Right kidney (tissue), 1 donor: ENCODE data around the gene RNF14.
A peak's percentile ranks its signal among the peaks of the same experiment; 100 is the strongest.

ENCODE experiments used
- DNase-seq: peaks from one replicate; pipeline ENCODE4 v3.0.0-alpha.2; 2016

The RNF14 gene

GRCh38 chr5:141976176-141976575 is 7.3 kb downstream of the RNF14 start:
- no peak for DNase-seq

GRCh38 chr5:141978389-141978788 is 9.5 kb downstream of the RNF14 start:
- no peak for DNase-seq

- no peak for DNase-seq
Observed at GRCh38 chr5:141982626-141983025, 13.7 kb downstream of the RNF14 start.

- no peak for DNase-seq
Observed at GRCh38 chr5:141986072-141986471, 17.2 kb downstream of the RNF14 start.

- DNase-seq: no peak
Observed at GRCh38 chr5:141989720-141990119, 20.8 kb downstream of the RNF14 start.

- peak; percentile 14 for DNase-seq
Observed at GRCh38 chr5:141992349-141992963, 23.6 kb downstream of the RNF14 start.

GRCh38 chr5:141994511-141995136 is 25.7 kb downstream of the RNF14 start:
- DNase-seq: no peak

- no peak for DNase-seq
Observed at GRCh38 chr5:141995656-141996055, 26.8 kb downstream of the RNF14 start.

- DNase-seq: no peak
Observed at GRCh38 chr5:141997358-141997960, 28.6 kb downstream of the RNF14 start.

- DNase-seq: no peak
Observed at GRCh38 chr5:142000173-142000572, 31.3 kb downstream of the RNF14 start.

GRCh38 chr5:142000704-142001484 is 32.0 kb downstream of the RNF14 start:
- DNase-seq: no peak

GRCh38 chr5:142003266-142003800 is 34.4 kb downstream of the RNF14 start:
- DNase-seq: no peak

- no peak for DNase-seq
Observed at GRCh38 chr5:142006363-142007236, 37.7 kb downstream of the RNF14 start.

- DNase-seq: no peak
Observed at GRCh38 chr5:142007237-142007544, 38.3 kb downstream of the RNF14 start.

- DNase-seq: no peak
Observed at GRCh38 chr5:142008813-142009212, 39.9 kb downstream of the RNF14 start.

- no peak for DNase-seq
Observed at GRCh38 chr5:142009886-142010285, 41.0 kb downstream of the RNF14 start.

- no peak for DNase-seq
Observed at GRCh38 chr5:142011572-142012185, 42.8 kb downstream of the RNF14 start.

GRCh38 chr5:142012186-142012785 is 43.4 kb downstream of the RNF14 start:
- peak; percentile 55 for DNase-seq

- DNase-seq: peak; percentile 76
Observed at GRCh38 chr5:142012792-142013388, 44.0 kb downstream of the RNF14 start, which contains the start of gene GNPDA1. TSS of gene GNPDA1 (minus strand) at chr5:142013027. CDS start at chr5:142012035, 992 bp downstream.

GRCh38 chr5:142013734-142014521 is 45.0 kb downstream of the RNF14 start:
- DNase-seq: peak; percentile 10
